HEK293 (cell line): Measurements from ENCODE around the gene ELAC2.

Source experiments
- CTCF ChIA-PET: fragments of 350-600 bp; formaldehyde crosslinking; extraction: SDS; loops from one replicate; lab custom pipeline; 2021; ENCODE audit warnings: antibody characterized with exemption; lab: Yijun Ruan, JAX
- POLR2A ChIA-PET: fragments of 300-600 bp; formaldehyde crosslinking; extraction: SDS; loops from one replicate; lab custom pipeline; 2020; ENCODE audit warnings: antibody characterized with exemption, inconsistent platforms; lab: Yijun Ruan, JAX
- H3K27ac ChIP-seq: fragments of 200-500 bp; sonication (Bioruptor generic); 2 replicates; pipeline ENCODE4 v1.5.1; 2014; ENCODE audit warnings: low read depth, low read length, control low read depth, inconsistent platforms; ENCODE audit errors: extremely low read depth
- H3K36me3 ChIP-seq, 2 experiments: fragments of 200-500 bp in 1 of 2; sonication (Bioruptor generic) in 1 of 2; 1 replicate in 1 of 2; 2 replicates in 1 of 2; pipeline ENCODE4 v1.5.1; 2014 to 2017; ENCODE audit warnings: inconsistent platforms in 2 of 2, low read length in 2 of 2; ENCODE audit not compliant: control insufficient read depth in 2 of 2, insufficient read depth in 1 of 2
- H3K4me1 ChIP-seq: fragments of 200-500 bp; sonication (Bioruptor generic); 2 replicates; pipeline ENCODE4 v1.5.1; 2014; ENCODE audit warnings: mild to moderate bottlenecking, low read length, inconsistent platforms; ENCODE audit not compliant: control insufficient read depth, insufficient read depth
- H3K4me3 ChIP-seq: 2 replicates; pipeline ENCODE4 v1.5.1; 2011; ENCODE audit warnings: low read depth, mild to moderate bottlenecking, control low read depth, low read length, moderate library complexity
- H3K9me3 ChIP-seq: fragments of 200-500 bp; sonication (Bioruptor generic); 2 replicates; pipeline ENCODE4 v1.5.1; 2014; ENCODE audit warnings: low read depth, low read length, inconsistent platforms; ENCODE audit not compliant: control insufficient read depth, insufficient read depth
- ELK4 ChIP-seq: IDR thresholded peaks from 2 replicates; pipeline ENCODE4 v1.6.1; 2011; ENCODE audit warnings: mild to moderate bottlenecking, low read depth, low read length, borderline replicate concordance
- HIC1 ChIP-seq: fragments of 450-650 bp; formaldehyde crosslinking; IDR thresholded peaks from 2 replicates; pipeline ENCODE4 v1.5.1; 2016; ENCODE audit warnings: missing biosample characterization, missing genetic modification characterization
- KLF16 ChIP-seq: fragments of 450-650 bp; formaldehyde crosslinking; IDR thresholded peaks from 2 replicates; pipeline ENCODE4 v1.5.1; 2017; ENCODE audit warnings: missing biosample characterization, missing genetic modification characterization
- KLF8 ChIP-seq: fragments of 450-650 bp; formaldehyde crosslinking; IDR thresholded peaks from 2 replicates; pipeline ENCODE4 v1.5.1; 2016; ENCODE audit warnings: missing biosample characterization, missing genetic modification characterization
- MZF1 ChIP-seq: fragments of 450-650 bp; formaldehyde crosslinking; IDR thresholded peaks from 2 replicates; pipeline ENCODE4 v1.5.1; 2017; ENCODE audit warnings: missing biosample characterization, missing genetic modification characterization, borderline replicate concordance
- REPIN1 ChIP-seq: fragments of 450-650 bp; formaldehyde crosslinking; IDR thresholded peaks from 2 replicates; pipeline ENCODE4 v1.5.1; 2017; ENCODE audit warnings: missing biosample characterization, missing genetic modification characterization, low read depth
- WT1 ChIP-seq: fragments of 450-650 bp; formaldehyde crosslinking; IDR thresholded peaks from 2 replicates; pipeline ENCODE4 v1.5.1; 2016; ENCODE audit warnings: missing biosample characterization, missing genetic modification characterization
- ZBTB6 ChIP-seq: fragments of 450-650 bp; formaldehyde crosslinking; IDR thresholded peaks from 2 replicates; pipeline ENCODE4 v1.5.1; 2017; ENCODE audit warnings: missing biosample characterization, missing genetic modification characterization
- ZNF175 ChIP-seq: fragments of 450-650 bp; formaldehyde crosslinking; IDR thresholded peaks from 2 replicates; pipeline ENCODE4 v1.5.1; 2016; ENCODE audit warnings: missing biosample characterization, missing genetic modification characterization
- ZNF266 ChIP-seq: fragments of 450-650 bp; formaldehyde crosslinking; IDR thresholded peaks from 2 replicates; pipeline ENCODE4 v1.5.1; 2016; ENCODE audit warnings: missing biosample characterization, missing genetic modification characterization, low read depth
- ZNF292 ChIP-seq: fragments of 450-650 bp; formaldehyde crosslinking; IDR thresholded peaks from 2 replicates; pipeline ENCODE4 v1.5.1; 2016; ENCODE audit warnings: low read depth, missing biosample characterization, missing genetic modification characterization, borderline replicate concordance
- ZNF473 ChIP-seq: fragments of 450-650 bp; formaldehyde crosslinking; IDR thresholded peaks from 2 replicates; pipeline ENCODE4 v1.5.1; 2017; ENCODE audit warnings: missing biosample characterization, missing genetic modification characterization
- ZNF518A ChIP-seq: fragments of 450-650 bp; formaldehyde crosslinking; conservative IDR thresholded peaks from 2 replicates; pipeline ENCODE4 v1.5.1; 2016; ENCODE audit warnings: low read depth, missing biosample characterization, missing genetic modification characterization
- ZNF521 ChIP-seq: fragments of 450-650 bp; formaldehyde crosslinking; IDR thresholded peaks from 2 replicates; pipeline ENCODE4 v1.5.1; 2017; ENCODE audit warnings: missing biosample characterization, mild to moderate bottlenecking, missing genetic modification characterization
- ZNF530 ChIP-seq: fragments of 450-650 bp; formaldehyde crosslinking; IDR thresholded peaks from 2 replicates; pipeline ENCODE4 v1.5.1; 2016; ENCODE audit warnings: low read depth, missing biosample characterization, missing genetic modification characterization
- ZNF600 ChIP-seq: fragments of 450-650 bp; formaldehyde crosslinking; IDR thresholded peaks from 2 replicates; pipeline ENCODE4 v1.5.1; 2016; ENCODE audit warnings: missing biosample characterization, missing genetic modification characterization
- ZNF677 ChIP-seq: fragments of 450-650 bp; IDR thresholded peaks from 2 replicates; pipeline ENCODE4 v1.5.0; 2018; ENCODE audit warnings: missing biosample characterization, mild to moderate bottlenecking, missing genetic modification characterization, moderate library complexity
- ZNF76 ChIP-seq: fragments of 450-650 bp; formaldehyde crosslinking; IDR thresholded peaks from 2 replicates; pipeline ENCODE4; 2016; ENCODE audit warnings: low read depth, missing biosample characterization, missing genetic modification characterization, borderline replicate concordance
- ZNF843 ChIP-seq: fragments of 450-650 bp; formaldehyde crosslinking; IDR thresholded peaks from 2 replicates; pipeline ENCODE4 v1.5.1; 2016; ENCODE audit warnings: missing biosample characterization, missing genetic modification characterization
- ZSCAN30 ChIP-seq: fragments of 450-650 bp; IDR thresholded peaks from 2 replicates; pipeline ENCODE4 v1.5.1; 2018; ENCODE audit warnings: missing biosample characterization, mild to moderate bottlenecking, missing genetic modification characterization, moderate library complexity

Gene ELAC2

GRCh38 chr17:12990041-12990808 lies 27.6 kb downstream of the ELAC2 start (continued):
- TF ChIP-seq ZNF518A: no peak
- no peak for TF ChIP-seq ZNF473 (tag by site-specific recombination)
- no peak for TF ChIP-seq ZNF843 (tag by site-specific recombination)
- TF ChIP-seq REPIN1 (tag by site-specific recombination): no peak
- TF ChIP-seq ZNF175 (tag by site-specific recombination): no peak
- TF ChIP-seq ZSCAN30 (tag by site-specific recombination): no peak
- no peak for TF ChIP-seq ZNF76
- no peak for TF ChIP-seq ZNF292 (tag by site-specific recombination)

GRCh38 chr17:12987120-12987519 lies 30.7 kb downstream of the ELAC2 start:
- TF ChIP-seq ZNF843 (tag by site-specific recombination) (no peak), ZNF266 (tag by site-specific recombination) (no peak), KLF8 (tag by site-specific recombination) (no peak), WT1 (tag by site-specific recombination) (no peak), ZSCAN30 (tag by site-specific recombination) (no peak), ELK4 (no peak), ZNF530 (tag by site-specific recombination) (no peak), HIC1 (no peak), ZNF677 (tag by site-specific recombination) (no peak), ZNF521 (no peak), MZF1 (no peak), ZBTB6 (tag by site-specific recombination) (no peak), ZNF600 (tag by site-specific recombination) (no peak), KLF16 (tag by site-specific recombination) (no peak)
- Histone ChIP-seq H3K9me3 (no peaks in the 10 kb centered on the region), H3K4me3 (no peak overlapping the region), H3K36me3 (peaks cover 0 to 31% of the 10 kb centered on the region in 2 experiments; a peak in 1 of 3 replicates), H3K27ac (no peak overlapping the region), H3K4me1 (no peaks in the 10 kb centered on the region)
- POLR2A ChIA-PET: interaction anchor here (0.6 to 0.9 kb wide), 3 partner anchors 22 to 749 kb away, joined by 3 read pairs; no protein-coding TSS in a partner anchor
- CTCF ChIA-PET: interaction anchor here (0.6 to 1.1 kb wide), 3 partner anchors 225 to 806 kb away, joined by 3 to 4 read pairs (median 3); no protein-coding TSS in a partner anchor
